HG03460 (cell line): ENCODE results near the gene NEURL3.

Source experiments
- ATAC-seq: cut with Tn5 transposase; IDR thresholded peaks from one replicate; pipeline ENCODE4 v1.9.1; 2021; ENCODE audit not compliant: unreplicated experiment

Gene NEURL3

GRCh38 chr2:96540136-96540535 lies 35.0 kb upstream of the NEURL3 start:
- no peak for ATAC-seq

GRCh38 chr2:96539215-96539920 lies 34.2 kb upstream of the NEURL3 start:
- no peak for ATAC-seq

GRCh38 chr2:96538487-96539214 lies 33.5 kb upstream of the NEURL3 start:
- ATAC-seq: no peak

- ATAC-seq: no peak
Observed at GRCh38 chr2:96537734-96538486, 32.8 kb upstream of the NEURL3 start.

GRCh38 chr2:96537066-96537733 lies 32.0 kb upstream of the NEURL3 start:
- ATAC-seq: peak; percentile 50

- ATAC-seq: peak; percentile 49
Observed at GRCh38 chr2:96536445-96537065, 31.4 kb upstream of the NEURL3 start, which contains the start of gene ARID5A. TSS of gene ARID5A (plus strand) at chr2:96536752. CDS start at chr2:96536827, 75 bp downstream.

- no peak for ATAC-seq
Observed at GRCh38 chr2:96535331-96535730, 30.2 kb upstream of the NEURL3 start.

- no peak for ATAC-seq
Observed at GRCh38 chr2:96534701-96535181, 29.6 kb upstream of the NEURL3 start.

- ATAC-seq: no peak
Observed at GRCh38 chr2:96534141-96534540, 29.0 kb upstream of the NEURL3 start.

- no peak for ATAC-seq
Observed at GRCh38 chr2:96533292-96534073, 28.3 kb upstream of the NEURL3 start.

- ATAC-seq: no peak
Observed at GRCh38 chr2:96532641-96533291, 27.6 kb upstream of the NEURL3 start.

- ATAC-seq: no peak
Observed at GRCh38 chr2:96531872-96532505, 26.8 kb upstream of the NEURL3 start.

GRCh38 chr2:96531366-96531765 lies 26.2 kb upstream of the NEURL3 start:
- no peak for ATAC-seq

- no peak for ATAC-seq
Observed at GRCh38 chr2:96530474-96531357, 25.6 kb upstream of the NEURL3 start.

- ATAC-seq: no peak
Observed at GRCh38 chr2:96530144-96530430, 24.9 kb upstream of the NEURL3 start.

GRCh38 chr2:96529376-96530143 lies 24.4 kb upstream of the NEURL3 start:
- no peak for ATAC-seq

GRCh38 chr2:96528700-96529375 lies 23.7 kb upstream of the NEURL3 start:
- ATAC-seq: no peak
